Muscle of arm (tissue), 12 donors: ENCODE data around the gene HTT. TPM values are rescaled to one million over a fixed set of nuclear protein-coding genes. Genes with fewer than 3 reads are reported as not detected.

Source experiments
- DNase-seq: peaks from one replicate; pipeline ENCODE4 v3.0.0-alpha.2; 2013
- polyA plus RNA-seq, 12 donors: library from polyadenylated mRNA; unstranded; fragments of 120-200 nt; gene quantifications; one replicate each; pipeline ENCODE4 v1.2.1, GENCODE V29; 2013; ENCODE audit not compliant: insufficient read length in 12 of 12

The HTT gene
- polyA plus RNA-seq, 12 donors, result 17.8 to 54.1 (median 26.4) TPM; not detected in 1

DNA sequence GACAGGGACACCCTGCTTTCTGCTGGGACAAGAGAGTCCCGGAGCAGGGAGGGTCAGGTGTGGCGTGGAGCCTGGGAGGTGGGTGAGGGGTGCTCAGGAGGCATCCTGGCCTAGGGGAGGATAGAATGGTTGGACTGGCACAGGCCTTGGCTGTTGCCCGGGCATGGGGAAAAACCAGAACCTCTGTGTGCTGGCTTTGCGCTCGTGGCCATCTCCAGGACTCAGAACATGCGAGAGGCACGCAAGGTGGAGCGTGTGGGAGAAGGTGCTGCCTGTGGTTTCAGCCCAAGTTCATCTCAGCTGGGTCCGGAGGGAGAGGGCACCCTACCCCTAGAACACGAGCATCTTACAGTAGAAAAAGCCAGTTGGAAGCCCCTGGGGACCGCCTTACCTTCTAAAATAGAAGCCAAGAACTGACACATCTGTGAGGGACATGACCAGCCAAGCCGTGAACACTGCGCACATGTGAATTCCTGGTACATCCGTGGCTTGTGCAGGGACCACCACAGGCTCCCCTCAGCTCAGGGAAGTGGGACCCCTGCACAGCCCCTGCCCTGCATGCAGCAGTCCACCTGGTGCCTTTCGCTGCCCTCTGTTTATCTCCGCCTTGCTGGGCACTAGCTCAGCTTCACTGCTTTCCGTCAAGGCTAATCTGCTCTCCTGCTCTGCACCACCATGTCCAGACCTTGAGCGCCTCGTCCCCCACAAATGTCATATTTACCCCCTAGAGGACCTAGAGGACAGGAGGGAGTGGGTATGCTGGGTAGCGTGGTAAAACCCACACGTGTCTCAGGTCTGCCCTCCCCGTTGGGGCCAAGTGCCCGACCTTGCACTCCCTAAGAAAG, 187.9 kb downstream of the HTT start:
- DNase-seq, result no peak

DNA sequence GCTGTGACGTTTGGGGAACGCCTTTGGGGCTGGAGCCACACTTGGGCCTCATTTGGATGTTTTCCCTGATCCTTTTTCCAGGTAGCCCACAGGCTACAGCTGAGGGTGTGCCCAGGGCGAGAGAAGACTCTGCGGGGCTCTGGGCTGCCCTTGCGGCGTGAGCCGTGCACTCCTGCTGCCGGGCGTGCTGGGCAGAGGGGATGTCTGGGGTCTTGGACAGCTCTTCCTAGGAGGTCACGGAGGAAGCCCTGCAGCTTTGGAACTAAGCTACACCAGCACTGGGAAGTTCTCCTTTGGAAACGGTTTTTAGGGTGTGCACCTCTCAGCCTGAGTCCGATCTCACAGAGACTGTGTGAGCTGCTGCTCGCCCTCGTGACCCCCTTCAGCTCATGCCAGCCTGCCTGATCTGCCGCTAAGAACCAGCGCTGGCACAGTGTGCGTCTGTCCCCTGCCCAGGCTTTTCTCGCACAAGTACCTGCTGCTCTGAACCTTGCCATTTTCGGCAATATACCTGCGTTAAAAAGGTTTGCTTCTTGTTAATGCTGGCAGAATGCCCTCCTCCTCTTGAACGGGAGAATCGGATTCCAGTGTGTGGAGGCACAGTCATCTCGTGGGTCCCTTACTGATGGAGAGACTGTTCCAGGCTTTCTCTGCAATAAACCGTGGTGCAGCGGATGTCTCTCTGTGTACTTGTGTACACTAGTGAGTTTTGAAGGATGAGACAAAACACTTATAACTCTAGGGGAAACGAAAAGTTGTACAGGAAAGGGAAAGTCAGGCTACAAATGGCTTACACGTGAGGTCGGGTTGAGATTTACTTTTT, 188.8 kb downstream of the HTT start:
- no peak for DNase-seq

DNA sequence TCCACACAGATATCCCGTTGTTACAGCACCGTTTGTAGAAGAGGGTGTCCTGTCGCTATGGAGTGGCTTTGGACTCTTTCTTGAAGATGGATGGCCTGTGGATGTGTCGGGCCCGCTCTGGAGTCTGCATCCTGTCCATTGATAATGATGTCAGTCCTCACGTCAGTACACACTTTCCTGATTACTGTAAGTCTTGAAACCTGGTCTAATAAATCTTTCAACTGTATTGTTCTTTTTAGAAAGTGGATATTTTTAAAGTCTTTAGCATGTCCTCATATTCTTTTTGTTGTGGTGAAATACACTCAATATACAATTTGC, 189.4 kb downstream of the HTT start:
- no peak for DNase-seq

DNA sequence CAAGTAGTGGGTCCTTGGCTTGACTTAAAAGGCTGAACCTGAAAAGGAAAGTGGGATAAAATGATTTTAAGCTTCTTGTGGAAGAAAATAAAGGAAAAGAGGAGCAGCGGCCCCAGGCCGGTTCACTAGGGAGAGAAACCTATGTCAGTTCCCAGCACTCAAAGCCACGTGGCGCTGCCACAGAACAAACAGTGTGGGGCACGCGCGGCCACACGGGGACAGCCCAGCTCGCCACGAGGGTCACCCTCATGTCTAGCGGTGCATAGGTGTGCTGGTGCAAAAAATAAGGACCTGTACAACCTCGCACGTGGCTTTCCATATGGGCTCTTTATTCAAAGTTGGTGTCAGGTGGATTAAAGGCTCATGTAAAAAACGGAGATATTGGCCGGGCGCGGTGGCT, 191.6 kb downstream of the HTT start:
- no peak for DNase-seq

DNA sequence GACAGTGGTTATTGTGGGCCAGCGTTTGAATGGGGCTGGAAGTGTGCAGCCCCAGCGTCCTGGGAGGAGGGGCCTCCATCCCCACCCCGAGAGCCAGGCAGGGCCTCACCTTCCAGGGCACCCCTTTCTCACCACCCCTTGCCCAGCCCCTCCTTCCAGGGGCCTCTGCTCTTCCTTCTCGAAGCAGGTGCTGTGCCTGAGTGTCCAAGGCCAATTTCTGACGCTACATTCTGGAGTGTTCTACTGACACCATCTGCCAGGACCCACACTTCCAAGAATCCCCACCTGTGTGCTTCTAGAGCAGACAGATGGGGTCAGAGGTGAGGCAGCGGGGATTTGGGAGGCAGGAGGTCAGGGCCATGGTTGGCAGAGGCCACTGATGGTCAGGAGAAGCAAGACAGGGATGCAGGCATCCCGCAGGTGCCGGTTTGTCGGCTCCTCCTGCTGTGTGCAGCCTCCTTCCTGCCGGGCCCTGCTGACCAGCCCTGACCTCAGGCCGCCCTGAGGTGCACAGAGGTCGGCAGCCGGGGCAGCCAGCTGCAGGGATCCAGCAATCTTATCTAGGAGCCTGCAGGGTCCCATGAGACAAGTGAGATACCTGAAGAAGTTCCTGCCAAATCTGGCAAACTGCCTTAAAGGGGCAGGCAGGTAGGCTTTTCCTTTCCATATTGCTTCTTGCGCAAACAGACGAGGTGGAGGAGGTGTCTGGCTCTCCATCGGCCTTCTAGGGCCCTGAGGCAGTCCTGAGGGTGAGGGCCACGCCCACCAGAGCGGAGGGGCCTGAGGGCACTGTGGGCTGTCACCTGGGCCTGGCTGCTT, 193.3 kb downstream of the HTT start:
- DNase-seq, result no peak

DNA sequence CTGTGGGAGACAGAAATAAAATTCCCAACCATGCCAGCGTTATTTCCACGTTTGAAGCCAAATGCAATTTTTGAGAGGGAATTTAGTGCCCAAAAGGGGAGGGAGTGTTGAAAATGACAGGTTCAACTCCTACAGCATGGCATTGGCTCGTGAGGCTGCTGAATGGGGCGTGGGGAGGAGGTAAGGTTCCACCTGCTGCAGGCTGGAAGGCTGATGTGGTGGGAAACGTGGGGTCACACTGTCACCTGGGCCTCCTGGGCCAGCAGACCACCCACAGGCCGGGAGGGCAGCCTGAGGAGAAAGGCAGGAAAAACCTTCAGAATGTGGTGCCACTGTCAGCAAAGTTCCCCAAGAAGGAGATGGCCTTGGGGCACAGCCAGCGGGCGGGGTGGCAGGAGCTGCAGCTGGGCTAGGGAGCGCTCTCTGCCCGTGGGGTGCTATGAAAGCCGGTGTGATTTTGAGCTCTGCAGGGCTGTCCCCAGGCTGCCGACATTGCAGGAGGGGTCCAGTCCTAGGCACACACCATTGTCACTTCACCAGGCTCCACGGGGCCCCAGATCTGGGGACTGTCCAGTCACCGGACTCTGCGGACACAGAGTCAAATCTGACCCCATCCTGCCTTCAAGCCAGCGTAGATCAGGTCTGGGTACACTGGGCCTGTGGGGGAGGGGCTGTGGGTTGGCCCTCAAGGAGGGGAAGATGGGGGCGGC, 194.1 kb downstream of the HTT start:
- DNase-seq, result no peak

DNA sequence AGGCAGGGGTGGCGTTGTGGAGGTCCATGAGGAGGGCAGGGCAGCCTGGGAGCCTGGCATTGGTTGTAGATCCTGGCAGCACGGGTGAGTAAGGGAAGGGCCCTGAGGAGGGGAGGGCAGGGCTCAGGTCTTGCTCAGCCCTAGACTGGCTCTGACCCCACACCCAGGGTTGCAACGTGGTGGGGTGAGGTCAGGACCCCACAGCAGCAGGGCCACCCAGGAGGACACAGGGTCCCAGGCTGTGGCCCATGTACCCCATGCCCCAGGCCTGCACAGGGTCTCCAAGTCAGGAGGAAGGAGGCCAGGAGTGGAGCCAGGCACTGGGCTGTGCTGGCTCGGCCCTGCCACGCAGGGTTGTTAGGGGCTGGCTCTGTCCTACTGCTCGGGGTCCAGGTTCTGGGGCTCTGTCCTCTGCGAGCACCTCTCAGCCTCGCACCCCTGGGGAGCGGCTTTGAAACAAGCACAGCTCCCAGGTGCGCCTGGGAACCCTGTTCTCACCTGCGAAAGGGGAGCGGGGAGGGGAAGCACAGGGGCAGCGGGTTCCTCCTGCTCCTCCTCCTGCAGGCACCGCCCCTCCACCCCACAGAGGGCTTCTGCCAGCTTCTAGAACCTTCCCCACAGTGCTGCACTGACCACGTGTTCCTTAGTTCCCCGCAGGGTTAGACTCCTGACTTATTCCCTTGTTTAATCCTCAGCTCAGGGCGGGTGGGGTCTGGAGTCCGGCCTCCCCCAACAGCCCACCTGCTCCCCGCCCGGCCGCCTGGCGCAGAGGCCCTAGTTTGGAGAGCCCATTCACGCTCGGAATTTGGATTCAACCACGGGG, 194.8 kb downstream of the HTT start:
- no peak for DNase-seq

DNA sequence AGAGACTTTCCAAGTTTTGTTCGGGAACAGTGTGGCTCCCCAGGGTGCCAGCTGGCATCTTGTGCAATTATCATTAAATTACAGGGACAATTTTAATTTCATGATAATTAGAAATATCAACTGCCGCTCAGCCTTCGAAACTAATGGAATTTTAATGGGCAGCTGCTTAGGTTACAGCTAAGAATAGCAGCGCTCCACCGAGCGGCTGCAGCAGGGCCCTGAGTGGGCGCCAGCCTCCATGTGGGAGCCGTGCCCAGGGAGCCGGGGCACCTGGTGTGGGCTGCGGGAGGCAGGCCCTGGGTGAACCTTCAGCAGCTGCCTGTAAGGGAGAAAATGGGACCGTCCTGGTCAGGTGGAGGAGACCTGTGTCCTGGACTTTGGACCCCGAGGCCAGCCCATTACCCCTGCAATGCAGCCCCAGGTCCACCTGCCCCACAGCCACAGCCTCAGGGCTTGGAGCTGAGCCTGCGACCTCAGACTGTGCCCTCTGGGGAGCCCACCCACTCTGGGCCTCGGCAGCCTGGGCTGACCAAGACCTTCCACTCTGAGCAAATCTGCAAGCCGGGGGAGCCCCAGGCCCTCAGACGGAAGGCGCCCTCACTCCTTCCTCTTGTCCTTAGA, 195.6 kb downstream of the HTT start:
- DNase-seq, result no peak

DNA sequence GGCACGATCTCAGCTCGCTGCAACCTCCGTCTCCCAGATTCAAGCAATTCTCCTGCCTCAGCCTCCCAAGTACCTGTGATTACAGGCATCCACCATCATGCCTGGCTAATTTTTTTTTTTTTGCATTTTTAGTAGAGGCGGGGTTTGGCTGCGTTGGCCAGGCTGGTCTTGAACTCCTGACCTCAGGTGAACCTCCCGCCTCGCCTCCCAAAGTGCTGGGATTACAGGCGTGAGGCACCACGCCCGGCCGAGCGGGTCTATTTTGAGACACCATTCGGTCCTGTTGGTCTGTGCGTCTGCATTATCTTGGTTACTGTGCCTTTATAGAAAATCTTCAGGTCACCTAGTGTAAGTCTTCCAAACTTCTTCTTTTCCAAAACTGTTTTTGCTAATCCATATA, 196.7 kb downstream of the HTT start:
- no peak for DNase-seq

DNA sequence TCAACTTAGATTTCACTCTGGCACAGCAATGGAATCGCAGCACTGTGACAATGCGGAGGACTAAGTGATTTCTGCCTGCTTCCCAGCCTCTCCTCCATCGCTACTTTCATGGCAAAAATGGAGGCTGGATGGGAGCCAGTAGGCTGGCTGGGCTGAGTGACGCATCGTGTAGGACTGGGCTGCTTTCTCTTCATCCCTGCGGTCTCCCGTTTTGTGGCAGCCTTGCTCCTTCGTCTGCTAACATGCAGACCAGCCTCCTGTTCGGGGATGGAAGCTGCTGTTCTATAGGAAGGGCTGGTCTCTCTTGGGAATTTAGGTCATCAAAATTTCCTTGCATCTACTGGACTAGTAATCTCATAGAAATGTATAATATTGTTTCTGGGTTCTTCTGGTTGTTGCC, 202.5 kb downstream of the HTT start:
- DNase-seq, result no peak

DNA sequence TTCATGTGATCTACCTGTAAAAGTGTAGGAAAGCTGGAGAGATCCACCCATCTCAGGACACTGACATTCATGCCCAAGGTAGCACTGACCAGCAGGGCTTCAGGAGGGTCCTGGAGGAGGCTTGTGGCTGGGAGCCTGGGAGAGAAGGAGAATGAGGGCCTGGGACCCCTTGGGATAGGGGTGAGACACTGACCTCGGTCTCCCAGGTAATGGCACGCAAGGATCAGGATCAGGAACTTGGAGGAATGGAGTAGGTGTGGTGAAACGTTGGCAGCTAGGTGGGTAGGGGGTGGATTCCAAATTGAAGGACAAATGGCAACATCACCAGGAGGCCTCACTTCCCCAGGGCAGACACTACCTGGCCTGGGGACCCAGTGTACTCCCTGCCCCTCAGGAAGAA, 206.0 kb downstream of the HTT start:
- DNase-seq, result no peak

DNA sequence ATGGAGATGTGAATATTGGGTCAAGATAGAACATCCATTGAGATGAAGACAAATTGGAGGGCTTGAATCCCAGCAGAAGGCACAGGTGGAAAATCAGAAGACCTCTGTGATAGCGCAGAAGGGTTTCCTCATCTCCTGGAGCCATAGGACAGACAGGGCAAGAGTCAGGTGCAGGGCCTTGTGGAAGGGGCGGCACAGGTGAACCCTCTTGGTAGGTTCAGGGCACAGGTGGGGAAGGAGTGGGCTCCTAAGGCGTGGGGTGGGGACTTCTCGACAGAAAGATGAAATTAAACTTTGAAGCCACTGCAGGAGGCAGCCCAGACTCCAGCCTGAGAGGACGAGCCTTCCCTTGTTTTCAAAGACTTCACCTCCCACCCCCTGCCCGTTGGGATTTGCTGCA, 209.0 kb downstream of the HTT start:
- DNase-seq, result no peak

DNA sequence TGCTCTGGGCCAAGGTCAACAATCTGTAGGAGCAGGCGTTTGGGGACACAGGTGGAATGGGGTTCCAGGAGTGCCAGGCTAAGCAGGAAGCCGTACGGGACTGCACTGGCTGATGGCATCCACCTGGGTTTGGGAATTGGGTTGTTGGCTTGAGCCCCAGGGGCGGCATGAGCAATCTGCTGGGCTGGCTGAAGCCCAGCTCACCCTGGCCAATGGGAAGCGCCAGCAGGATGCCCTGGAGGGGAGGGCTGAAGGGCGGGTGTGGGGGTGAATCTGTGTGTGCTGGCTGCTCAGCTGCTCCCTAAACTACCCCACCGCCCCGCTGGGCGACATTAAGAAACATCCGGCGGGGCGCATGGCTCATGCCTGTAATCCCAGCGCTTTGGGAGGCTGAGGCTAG, 209.4 kb downstream of the HTT start:
- no peak for DNase-seq

DNA sequence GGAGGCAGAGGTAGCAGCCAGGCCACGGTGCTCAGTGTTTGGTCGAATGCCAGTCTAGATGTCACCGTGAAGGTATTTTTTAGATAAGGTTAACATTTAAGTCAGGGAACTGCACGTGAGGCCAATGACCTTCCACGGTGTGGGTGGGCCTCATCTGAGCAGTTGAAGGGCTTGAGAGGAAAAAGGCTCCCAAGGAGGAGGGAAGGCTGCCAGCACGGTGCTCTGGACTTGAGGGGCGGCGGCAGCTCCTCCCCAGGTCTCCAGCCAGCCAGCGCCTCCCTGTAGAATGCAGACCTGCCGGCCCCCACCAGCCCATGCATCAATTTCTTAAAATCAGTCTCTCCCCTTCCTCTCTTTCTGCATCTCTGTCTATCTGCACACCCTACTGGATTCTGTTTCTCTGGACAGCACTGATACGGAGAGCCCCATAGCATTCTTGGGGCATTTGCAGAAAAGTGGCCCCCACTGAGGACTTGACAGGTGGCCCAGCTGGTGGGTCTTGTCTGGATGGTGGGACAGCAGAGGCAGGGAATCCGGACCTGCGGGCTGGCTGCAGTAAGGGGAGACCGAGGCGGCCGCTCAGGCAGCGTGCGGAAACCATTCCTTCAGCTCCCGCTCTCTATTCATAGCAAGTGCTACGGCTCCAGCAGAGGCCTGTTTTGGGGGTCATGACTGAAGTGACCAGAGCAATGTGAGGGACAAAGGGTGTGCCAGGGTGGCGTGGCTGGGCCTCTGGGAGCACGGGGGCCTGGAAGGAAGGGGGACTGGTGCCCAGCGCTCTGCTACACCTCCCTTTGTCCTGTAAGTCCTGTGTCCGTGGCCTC, 210.5 kb downstream of the HTT start:
- no peak for DNase-seq

DNA sequence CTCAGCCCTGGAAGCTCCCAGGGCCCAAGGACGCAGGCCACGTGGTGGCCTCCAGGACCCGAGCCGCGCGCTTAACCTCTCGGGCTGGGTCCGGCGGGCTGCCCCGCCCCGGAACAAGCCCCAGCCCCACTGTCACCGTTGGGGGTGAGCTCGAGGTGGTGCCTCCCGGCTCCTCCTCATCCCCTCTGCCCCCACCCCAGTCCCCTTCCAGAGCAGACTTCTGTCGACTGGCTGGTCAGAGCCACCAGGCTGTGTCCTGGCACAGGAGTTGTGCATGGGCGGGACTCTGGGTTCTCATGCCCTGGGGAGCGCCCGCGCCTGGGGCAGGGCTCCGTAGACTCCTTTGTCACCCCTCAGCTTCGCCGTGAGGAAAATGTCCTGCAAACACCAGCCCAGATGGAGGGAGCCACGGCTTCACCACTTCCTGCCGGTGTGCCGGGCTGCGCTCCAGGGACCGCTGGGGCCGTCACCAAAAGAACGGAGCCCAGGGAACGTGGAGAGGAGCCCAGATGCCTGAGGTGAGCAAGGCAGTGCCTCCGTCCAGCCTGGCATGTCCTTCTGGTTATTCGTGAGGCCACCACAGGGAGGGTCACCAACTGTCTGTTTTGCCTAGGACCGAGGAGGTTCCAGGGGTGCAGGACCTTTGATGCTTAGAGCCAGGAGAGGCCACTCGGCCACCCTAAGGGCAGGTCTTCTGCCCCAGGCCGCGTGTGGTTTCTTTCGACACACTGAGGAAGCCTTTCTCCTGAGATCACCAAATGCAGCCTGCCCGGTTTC, 211.3 kb downstream of the HTT start:
- no peak for DNase-seq

DNA sequence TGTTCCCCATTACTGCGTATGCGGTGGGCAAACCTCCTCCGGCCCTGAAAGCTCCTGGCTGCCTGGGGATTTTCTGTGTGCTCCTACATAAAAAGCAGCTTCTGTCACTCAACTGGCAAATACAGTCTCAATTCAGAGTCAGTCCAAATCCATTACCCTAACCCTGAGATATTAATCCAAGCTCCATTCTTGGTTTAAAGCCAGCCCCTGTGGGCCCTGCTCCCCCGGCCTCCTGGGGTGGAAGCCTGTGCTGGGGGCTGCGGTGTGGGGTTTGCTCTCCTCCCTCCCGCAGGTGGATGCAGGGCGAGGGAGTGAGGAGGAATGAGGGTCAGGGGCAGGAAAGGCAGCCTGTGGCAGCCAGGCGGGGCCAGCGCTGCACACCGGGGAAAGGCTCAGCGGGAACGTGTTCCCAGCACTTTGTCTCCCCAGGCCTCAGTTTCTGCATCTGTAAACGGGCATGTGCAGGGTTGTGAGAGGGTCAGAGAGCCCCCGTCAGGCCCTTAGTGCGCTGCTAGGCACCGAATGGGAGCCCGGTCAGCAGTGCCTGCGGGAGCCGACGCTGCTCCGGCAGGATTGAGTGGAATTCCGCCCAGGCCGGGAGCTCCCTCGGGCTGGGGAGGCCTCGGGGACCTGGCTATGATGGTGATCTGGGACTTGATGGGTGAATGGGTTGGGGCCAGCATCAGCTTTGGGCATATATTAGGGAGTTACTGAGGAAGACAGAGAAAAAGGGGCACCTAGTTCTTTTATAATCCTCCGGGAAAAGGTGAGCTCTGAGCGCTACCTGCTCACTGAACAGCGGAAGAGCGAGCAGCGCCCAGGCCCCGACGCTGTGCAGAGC, 212.1 kb downstream of the HTT start:
- no peak for DNase-seq

DNA sequence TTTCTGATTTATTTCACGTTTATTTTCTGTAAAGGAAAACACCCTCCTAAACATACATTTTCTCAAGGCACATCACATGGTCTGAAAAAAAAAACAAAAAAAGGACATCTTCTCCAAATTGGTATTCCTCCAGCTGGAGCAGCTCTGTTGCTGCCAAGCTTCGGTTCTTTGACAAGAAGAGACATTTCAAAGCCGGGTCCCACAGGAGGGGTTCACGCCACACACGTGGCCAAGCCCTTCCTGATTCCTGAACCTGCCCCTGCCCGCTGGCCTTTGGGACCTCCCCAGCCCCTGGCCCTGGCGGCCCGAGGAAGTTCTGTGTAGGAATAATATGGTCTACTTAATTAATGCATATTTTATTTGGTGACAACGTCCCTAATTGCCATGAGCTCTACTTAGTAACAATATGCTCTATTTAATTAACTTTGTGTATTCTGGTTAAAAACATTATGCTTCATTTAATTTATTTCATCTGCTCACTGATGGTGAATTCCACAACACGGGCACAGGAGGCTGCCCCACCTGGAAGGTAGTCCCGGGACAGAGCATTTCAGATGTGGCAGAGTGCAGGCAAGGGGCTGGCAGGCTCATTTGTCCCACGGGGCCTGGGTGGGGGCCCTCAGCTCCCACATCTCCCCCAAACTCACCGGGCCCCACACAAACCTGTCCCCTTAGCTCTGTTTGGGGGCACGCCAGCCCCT, 212.9 kb downstream of the HTT start:
- no peak for DNase-seq
